Upper lobe of left lung (tissue), 4 donors: Measurements from ENCODE around the gene TTC4.

Experiments used
- CTCF ChIP-seq, 6 experiments: fragments of 450-650 bp in 4 of 6; fragments of 200-600 bp in 2 of 6; sonication (generic) in 2 of 6; IDR thresholded peaks; one replicate each; pipeline ENCODE4 v1.5.1; 2016 to 2019; ENCODE audit warnings: antibody characterized with exemption in 6 of 6
- EP300 ChIP-seq, 4 donors: sonication (generic); formaldehyde crosslinking; IDR thresholded peaks; one replicate each; pipeline ENCODE4 v1.5.1; 2017; ENCODE audit warnings: antibody characterized with exemption in 4 of 4, control low read depth in 2 of 4

- no peak for TF ChIP-seq CTCF (IDR thresholded peaks at IDR 0.05)
- no peak for TF ChIP-seq EP300 (IDR thresholded peaks at IDR 0.05)
Measured at GRCh38 chr1:54686155-54686554, 29.5 kb upstream of the TTC4 start.
